Measurements from ENCODE around the gene CRLF1.
"Not testable (repeated sequence)": the region's sequence is repeated elsewhere in the genome, so short reads cannot be mapped to it uniquely, and the experiment has no call there.

Gene CRLF1

DNA sequence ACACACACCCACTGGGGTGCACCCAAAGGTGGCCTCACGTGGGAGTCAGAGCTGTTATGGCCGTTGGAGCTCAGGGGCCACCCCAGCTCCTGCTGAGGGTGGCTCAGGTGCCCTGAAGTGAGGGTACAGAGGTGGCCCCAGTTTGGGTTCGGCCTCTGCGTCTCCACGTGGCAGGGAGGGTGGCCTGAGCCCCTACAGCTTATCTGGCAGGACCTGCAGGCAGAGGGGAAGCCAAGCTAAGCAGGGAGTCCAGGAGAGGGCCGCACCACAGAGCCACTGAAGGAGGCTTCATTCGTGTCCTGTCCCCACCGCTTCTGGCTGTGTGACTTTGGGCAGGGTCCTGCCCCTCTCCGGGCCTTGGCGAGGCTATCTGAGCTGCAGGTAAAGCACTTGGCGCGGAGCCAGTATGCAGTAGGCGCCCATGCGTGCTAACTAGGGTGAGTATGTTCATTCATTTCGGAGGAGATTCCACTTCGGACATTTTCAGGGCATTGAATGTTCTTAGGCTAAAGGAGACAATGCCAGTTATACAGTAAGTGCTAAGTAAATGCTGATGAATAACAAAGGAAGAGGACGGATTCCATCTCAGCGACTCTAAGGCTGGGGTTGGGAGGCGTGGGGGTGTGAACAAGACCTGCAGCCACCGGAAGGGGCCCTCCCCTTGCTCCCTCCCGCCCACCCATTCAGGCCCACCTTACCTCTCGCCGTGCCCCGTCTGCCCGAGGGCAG, 13.1 kb downstream of the CRLF1 start:
- Mint-ChIP-seq H3K4me3 (peak overlapping the region; percentile 53 to 65 (median 65)), H3K27me3 (ENCODE audit: low read depth) (peaks cover 27% of the 10 kb centered on the region), H3K27ac (no peak overlapping the region), H3K4me1 (peaks cover 29% of the 10 kb centered on the region), H3K36me3 (ENCODE audit: low read depth) (no peaks in the 10 kb centered on the region), H3K9me3 (no peaks in the 10 kb centered on the region)
- no peak for TF ChIP-seq CTCF (IDR thresholded peaks at IDR 0.05; ENCODE audit: unreplicated experiment in 3 of 3)

DNA sequence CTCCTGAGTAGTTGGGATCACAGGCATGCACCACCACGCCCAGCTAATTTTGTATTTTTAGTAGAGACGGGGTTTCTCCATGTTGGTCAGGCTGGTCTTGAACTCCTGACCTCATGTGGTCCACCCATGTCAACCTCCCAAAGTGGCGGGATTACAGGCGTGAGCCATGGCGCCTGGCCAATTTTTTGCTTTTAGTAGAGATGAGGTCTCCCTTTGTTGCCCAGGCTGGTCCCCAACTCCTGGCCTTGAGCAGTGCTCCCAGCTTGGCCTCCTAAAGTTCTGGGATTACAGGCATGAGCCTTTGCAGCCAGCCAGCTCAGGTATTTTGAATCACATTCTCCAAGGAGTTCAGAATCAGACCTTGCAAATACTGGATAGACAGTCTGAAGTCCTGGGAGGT, 13.9 kb downstream of the CRLF1 start:
- H3K4me3 Mint-ChIP-seq: peak overlapping the region; percentile 4 to 36 (median 32)
- not testable (repeated sequence) for H3K9me3 Mint-ChIP-seq, H3K27ac Mint-ChIP-seq

GRCh38 chr19:18591735-18592385, 14.7 kb downstream of the CRLF1 start:
- H3K4me1 Mint-ChIP-seq: peaks cover 35% of the 10 kb centered on the region
- peaks cover 28% of the 10 kb centered on the region for H3K27me3 Mint-ChIP-seq (ENCODE audit: low read depth)
- no peaks in the 10 kb centered on the region for H3K36me3 Mint-ChIP-seq (ENCODE audit: low read depth)
- no peak overlapping the region for H3K27ac Mint-ChIP-seq
- peak overlapping the region; percentile 47 to 61 (median 53) for H3K4me3 Mint-ChIP-seq
- H3K9me3 Mint-ChIP-seq: no peaks in the 10 kb centered on the region
- no peak for TF ChIP-seq CTCF (IDR thresholded peaks at IDR 0.05; ENCODE audit: unreplicated experiment in 3 of 3)

More for the DNA sequence above, 13.9 kb downstream of the CRLF1 start:
- peaks cover 35% of the 10 kb centered on the region for H3K4me1 Mint-ChIP-seq
- H3K27me3 Mint-ChIP-seq (ENCODE audit: low read depth): peaks cover 31% of the 10 kb centered on the region
- H3K36me3 Mint-ChIP-seq (ENCODE audit: low read depth): not testable (repeated sequence)

DNA sequence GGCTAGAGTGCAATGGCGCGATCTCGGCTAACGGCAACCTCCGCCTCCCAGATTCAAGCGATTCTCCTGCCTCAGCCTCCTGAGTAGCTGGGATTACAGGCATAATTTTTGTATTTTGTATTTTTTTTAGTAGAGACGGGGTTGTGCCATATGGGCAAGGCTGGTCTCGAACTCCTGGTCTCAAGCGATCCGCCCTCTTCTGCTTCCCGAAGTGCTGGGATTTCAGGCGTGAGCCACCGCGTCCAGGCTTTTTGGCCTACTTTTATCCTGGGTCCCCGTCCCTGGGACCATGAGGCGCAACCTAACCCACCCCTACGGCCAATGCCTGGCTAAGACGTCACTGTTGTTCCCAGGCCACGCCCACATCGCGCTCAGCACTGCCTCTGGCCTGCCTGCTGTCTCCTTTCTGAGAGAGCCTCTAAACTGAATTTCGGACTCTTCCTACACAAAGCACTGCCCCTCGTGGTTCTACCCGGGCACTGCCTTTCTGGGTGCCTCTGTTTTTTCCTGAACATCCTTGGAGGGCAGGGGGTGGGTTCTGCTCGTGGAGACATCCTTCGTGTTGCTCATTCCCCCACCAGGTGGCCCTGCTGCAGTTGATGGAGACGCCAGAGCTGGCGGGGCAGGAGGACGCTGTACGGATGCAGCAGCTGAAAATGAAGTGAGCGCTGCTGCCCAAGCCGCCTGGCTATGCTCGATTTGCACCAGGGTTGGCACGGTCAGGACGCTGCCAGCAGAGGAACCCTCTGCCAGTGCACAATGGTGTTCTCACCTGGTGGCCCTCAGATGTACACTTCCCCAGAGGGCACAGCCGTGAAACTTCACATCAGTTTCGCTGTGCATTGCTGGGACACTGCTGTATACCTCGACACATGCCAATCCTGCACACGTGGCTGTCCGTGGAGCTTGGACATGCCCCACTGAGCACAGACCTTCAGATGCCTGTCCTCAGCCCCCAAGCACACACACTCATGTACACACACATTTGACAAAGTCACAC, 16.0 kb downstream of the CRLF1 start:
- peaks cover 16% of the 10 kb centered on the region for H3K27me3 Mint-ChIP-seq (ENCODE audit: low read depth)
- no peaks in the 10 kb centered on the region for H3K9me3 Mint-ChIP-seq
- peak overlapping the region; percentile 83 to 95 (median 94) for H3K27ac Mint-ChIP-seq
- TF ChIP-seq CTCF (IDR thresholded peaks at IDR 0.05; ENCODE audit: unreplicated experiment in 3 of 3): peak; percentile 59 to 82 (median 74)
- no peaks in the 10 kb centered on the region for H3K36me3 Mint-ChIP-seq (ENCODE audit: low read depth)
- peaks cover 33% of the 10 kb centered on the region for H3K4me1 Mint-ChIP-seq
- peak overlapping the region; percentile 87 to 91 (median 90) for H3K4me3 Mint-ChIP-seq

GRCh38 chr19:18589380-18590272, 17.0 kb downstream of the CRLF1 start:
- H3K27ac Mint-ChIP-seq: peak overlapping the region; percentile 83 to 95 (median 94)
- peaks cover 26% of the 10 kb centered on the region for H3K4me1 Mint-ChIP-seq
- peak overlapping the region; percentile 87 to 91 (median 90) for H3K4me3 Mint-ChIP-seq
- H3K9me3 Mint-ChIP-seq: no peaks in the 10 kb centered on the region
- no peak for TF ChIP-seq CTCF (IDR thresholded peaks at IDR 0.05; ENCODE audit: unreplicated experiment in 3 of 3)
- no peaks in the 10 kb centered on the region for H3K36me3 Mint-ChIP-seq (ENCODE audit: low read depth)
- H3K27me3 Mint-ChIP-seq (ENCODE audit: low read depth): peaks cover 19% of the 10 kb centered on the region
